GM21526 (cell line): Measurements from ENCODE around the gene NRGN.
"Not testable (repeated sequence)": the region's sequence is repeated elsewhere in the genome, so short reads cannot be mapped to it uniquely, and the experiment has no call there.

Experiments used
- ATAC-seq: cut with Tn5 transposase; IDR thresholded peaks from one replicate; pipeline ENCODE4 v1.9.1; 2021; ENCODE audit warnings: moderate library complexity; ENCODE audit not compliant: unreplicated experiment, low FRiP score

NRGN gene

GRCh38 chr11:124756033-124756752 lies 16.5 kb downstream of the NRGN start:
- no peak for ATAC-seq

GRCh38 chr11:124756753-124757227 lies 17.0 kb downstream of the NRGN start:
- no peak for ATAC-seq

- no peak for ATAC-seq
Observed at GRCh38 chr11:124757320-124757719, 17.6 kb downstream of the NRGN start.

GRCh38 chr11:124758355-124759265 lies 18.9 kb downstream of the NRGN start:
- peak; percentile 57 for ATAC-seq

- ATAC-seq: no peak
Observed at GRCh38 chr11:124759266-124760204, 19.8 kb downstream of the NRGN start.

- ATAC-seq: no peak
Observed at GRCh38 chr11:124760205-124760652, 20.5 kb downstream of the NRGN start.

GRCh38 chr11:124760806-124761205 lies 21.1 kb downstream of the NRGN start:
- no peak for ATAC-seq

GRCh38 chr11:124761301-124762104 lies 21.8 kb downstream of the NRGN start:
- ATAC-seq: no peak

- peak; percentile 61 for ATAC-seq
Observed at GRCh38 chr11:124762105-124762623, 22.4 kb downstream of the NRGN start, which contains the start of gene ESAM. Gene ESAM (minus strand): TSS chr11:124762290. CDS start chr11:124762154, 136 bp downstream.

- ATAC-seq: peak; percentile 17
Observed at GRCh38 chr11:124762624-124763155, 22.9 kb downstream of the NRGN start.

GRCh38 chr11:124763156-124763947 lies 23.6 kb downstream of the NRGN start:
- peak; percentile 19 for ATAC-seq

GRCh38 chr11:124766156-124766555 lies 26.4 kb downstream of the NRGN start:
- ATAC-seq: no peak

GRCh38 chr11:124768914-124769313 lies 29.2 kb downstream of the NRGN start:
- no peak for ATAC-seq

GRCh38 chr11:124769806-124770774 lies 30.3 kb downstream of the NRGN start:
- ATAC-seq: no peak

GRCh38 chr11:124770959-124771358 lies 31.2 kb downstream of the NRGN start:
- not testable (repeated sequence) for ATAC-seq

GRCh38 chr11:124776865-124777645 lies 37.3 kb downstream of the NRGN start:
- ATAC-seq: no peak
